ENCODE measurements around the gene EMP3.
"Not testable (repeated sequence)": the region's sequence is repeated elsewhere in the genome, so short reads cannot be mapped to it uniquely, and the experiment has no call there.

Gene EMP3

DNA sequence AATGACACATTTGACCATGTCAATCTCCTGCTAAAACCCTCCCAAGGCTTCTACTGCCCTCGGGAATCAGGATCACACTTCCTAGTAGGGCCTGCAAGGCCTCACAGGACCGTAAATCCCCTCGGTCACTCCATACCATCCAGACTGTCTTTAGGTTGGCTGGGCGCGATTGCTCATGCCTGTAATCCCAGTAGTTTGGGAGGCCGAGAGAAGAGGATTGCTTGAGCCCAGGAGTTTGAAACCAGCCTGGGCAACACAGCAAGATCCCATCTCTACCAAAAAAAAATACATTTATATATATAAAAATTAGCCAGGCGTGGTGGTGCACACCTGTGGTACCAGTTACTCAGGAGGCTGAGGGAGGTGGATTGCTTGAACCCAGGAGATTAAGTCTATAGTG, 23.4 kb downstream of the EMP3 start:
- no peak for DNase-seq

GRCh38 chr19:48350856-48351255, 25.5 kb downstream of the EMP3 start:
- no peak for DNase-seq

DNA sequence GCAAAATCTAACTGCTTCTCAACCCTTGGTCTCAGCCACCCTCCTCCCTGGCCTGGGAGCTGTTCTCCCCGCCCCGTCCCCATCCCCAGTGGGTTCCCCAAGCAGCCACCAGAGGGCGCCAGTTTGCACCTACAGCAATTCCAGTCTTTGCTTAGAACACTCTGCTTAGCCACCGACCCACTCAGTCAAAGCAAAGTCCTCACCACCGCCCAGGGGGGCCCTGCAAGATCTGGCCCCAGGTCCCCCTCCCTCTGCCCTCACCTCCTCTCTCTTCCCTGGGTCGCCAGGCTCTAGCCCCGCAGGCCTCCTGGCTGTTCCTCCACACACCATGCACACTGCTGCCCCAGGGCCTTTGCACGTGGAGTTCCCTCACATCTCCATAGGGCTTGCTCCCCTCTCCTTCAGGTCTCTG, 26.0 kb downstream of the EMP3 start:
- DNase-seq, result peak; percentile 86

DNA sequence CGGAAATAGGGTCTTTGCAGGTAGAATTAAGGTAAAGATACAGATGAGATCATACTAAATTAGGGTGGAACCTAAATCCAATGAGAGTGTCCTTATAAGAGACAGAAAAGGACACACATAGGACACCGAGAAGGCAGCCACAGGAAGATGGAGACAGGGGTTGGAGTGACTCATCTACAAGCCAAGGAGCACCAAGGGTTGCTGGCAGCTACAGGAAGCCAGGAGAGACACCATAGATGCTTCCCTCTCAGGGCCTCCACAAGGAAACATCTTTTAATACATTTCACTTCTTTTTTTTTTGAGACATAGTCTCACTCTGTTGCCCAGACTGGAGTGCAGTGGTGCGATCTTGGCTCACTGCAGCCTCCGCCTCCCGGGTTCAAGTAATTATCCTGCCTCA, 28.3 kb downstream of the EMP3 start:
- no peak for DNase-seq

DNA sequence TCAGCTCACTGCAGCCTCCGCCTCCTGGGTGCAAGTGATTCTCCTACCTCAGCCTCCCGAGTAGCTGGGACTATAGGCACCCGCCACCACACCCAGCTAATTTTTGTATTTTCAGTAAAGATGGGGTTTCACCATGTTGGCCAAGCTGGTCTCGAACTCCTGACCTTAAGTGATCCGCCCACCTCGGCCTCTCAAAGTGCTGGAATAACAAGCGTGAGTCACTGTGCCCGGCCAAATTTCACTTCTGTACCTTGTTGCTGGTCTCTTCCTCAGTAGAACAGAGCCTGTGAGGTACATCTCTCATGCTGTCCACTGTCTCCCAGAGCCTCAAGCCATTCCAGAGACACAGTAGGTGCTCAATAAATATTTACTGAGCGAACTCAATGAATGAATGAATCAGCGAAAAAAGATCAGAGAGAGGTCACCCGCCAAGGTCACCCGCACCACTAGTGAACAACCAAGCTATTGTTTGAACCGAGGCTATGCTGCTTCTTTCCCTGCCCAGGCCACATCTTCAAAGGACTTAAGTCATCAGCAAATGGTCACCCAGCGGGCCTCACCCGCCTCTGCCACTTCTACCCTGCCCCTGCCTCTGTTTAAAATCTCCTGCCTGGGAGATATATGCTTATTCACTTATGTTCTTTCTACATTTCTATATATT, 29.1 kb downstream of the EMP3 start:
- no peak for DNase-seq

- DNase-seq, result no peak
These were observed 30.1 kb downstream of the EMP3 start for GRCh38 chr19:48355365-48355954.

DNA sequence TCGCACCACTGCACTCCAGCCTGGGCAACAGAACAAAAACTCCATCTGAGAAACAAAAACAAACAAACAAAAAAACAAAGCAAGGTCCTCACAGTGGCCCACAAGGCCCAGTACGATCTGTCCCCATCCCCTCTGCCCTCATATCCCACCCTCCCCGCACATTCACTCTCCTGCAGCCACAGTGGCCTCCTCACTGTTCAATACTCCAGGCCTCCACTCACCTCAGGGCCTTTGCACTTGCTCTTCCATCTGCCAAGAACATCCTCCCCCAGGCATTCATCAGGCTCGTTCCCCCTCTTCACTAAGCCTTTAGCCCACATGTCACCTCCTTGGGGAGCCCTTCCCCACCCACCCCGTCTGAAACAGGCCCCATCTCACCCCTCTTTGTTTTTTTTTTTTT, 33.8 kb downstream of the EMP3 start:
- DNase-seq, result no peak

- no peak for DNase-seq
These were observed 36.6 kb downstream of the EMP3 start for GRCh38 chr19:48361912-48362311.

- DNase-seq, result peak; percentile 88
These were observed 37.6 kb downstream of the EMP3 start for GRCh38 chr19:48362716-48363499.

DNA sequence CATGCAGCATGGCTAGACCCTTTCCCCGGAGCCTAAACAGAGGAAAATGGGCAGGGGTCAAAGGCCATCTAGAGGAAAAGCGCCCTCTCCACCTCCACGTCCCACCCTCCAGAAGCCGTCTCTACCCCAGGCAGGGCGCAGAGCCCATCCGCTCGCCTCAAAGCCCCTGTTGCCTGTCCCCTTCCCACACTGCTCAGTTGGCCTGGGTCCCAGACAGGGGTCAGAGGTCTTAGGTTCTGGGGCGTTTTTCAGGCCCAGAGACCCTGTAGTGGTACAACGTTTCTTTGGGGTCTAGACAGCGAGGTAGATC, 38.1 kb downstream of the EMP3 start:
- no peak for DNase-seq

GRCh38 chr19:48363810-48364597, 38.7 kb downstream of the EMP3 start, which contains the start of the genes SYNGR4 and TMEM143:
TSS of gene SYNGR4 (plus strand) at chr19:48364367. CDS start at chr19:48365843, 1,476 bp downstream.
TSS of gene TMEM143 (minus strand) at chr19:48363940. CDS start at chr19:48363920, 20 bp downstream.
- DNase-seq, result peak; percentile 97

GRCh38 chr19:48364598-48365348, 39.4 kb downstream of the EMP3 start:
- DNase-seq, result no peak

- no peak for DNase-seq
These were observed 40.2 kb downstream of the EMP3 start for GRCh38 chr19:48365602-48366001.

DNA sequence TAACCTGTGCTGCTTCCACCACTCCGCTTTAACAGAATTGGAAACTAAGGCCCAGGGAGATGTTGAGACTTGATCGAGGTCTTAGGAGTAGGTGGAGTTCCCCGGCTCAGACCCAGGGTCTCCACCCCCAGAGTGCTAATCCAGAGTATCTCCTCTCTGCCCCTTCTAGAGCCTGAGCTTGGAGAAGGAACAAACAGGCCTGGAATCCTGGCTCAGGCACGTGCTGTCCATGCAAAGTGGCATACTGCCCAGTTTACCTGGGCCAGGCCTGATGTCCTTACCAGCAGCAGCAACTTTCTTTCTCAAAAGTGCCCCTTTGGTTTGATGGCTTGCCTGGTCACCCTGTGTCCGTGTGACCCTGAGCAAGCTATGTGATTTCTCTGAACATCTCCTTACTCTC, 42.5 kb downstream of the EMP3 start:
- DNase-seq, result no peak

GRCh38 chr19:48368936-48369335, 43.6 kb downstream of the EMP3 start:
- DNase-seq, result no peak

- DNase-seq, result no peak
These were observed 45.6 kb downstream of the EMP3 start for GRCh38 chr19:48370955-48371354.

DNA sequence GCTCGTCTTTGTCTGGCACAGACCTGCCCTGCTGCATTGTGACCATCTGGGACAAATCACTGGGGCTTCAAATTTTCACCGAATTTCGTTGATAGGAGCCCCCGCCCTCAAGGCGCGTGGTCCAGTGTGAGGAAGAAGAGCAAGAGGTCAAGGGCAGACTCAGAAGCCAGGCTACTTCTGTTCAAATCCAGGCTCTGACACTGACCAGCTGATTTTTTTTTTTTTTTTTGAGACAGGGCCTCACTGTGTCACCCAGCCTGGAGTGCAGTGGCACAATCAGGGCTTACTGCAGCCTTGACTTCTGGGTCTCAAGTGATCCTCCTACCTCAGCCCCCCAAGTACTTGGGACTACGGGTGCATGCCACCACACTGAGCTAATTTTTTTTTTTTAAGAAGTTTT, 46.0 kb downstream of the EMP3 start:
- DNase-seq, result no peak

DNA sequence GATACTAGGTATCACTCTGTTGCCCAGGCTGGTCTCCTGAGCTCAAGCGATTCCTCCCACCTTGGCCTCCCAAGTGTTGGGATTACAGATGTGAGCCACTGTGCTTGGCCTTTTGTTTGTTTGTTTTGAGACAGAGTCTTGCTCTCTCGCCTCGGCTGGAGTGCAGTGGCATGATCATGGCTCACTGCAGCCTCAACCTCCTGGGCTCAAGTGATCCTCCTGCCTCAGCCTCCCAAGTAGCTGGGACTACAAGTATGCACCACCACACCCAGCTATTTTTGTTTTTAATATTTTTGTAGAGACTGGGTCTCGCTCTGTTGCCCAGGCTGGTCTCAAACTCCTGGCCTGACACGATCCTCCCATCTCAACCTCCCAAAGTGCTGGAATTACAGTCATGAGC, 46.4 kb downstream of the EMP3 start:
- DNase-seq, result not testable (repeated sequence)

DNA sequence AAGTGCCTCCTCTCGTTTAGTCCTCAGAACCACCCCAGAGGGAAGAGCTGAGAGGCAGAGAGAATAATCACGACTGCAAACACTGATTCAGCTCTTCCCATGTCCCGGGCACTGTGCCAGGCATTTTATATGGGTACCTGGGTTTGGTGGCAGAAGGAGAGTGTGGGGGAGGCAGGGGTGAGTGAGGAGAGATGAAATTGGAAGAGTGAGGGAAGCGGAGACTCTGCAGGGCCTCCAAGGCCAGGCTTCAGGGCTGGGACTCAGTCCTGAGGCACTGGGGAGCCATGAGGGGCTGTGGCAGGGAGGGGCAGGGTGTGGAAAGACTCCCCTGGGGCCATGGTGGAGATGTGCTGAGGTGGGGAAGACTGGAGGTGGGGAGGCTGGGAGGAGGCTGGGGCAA, 47.6 kb downstream of the EMP3 start:
- no peak for DNase-seq

DNA sequence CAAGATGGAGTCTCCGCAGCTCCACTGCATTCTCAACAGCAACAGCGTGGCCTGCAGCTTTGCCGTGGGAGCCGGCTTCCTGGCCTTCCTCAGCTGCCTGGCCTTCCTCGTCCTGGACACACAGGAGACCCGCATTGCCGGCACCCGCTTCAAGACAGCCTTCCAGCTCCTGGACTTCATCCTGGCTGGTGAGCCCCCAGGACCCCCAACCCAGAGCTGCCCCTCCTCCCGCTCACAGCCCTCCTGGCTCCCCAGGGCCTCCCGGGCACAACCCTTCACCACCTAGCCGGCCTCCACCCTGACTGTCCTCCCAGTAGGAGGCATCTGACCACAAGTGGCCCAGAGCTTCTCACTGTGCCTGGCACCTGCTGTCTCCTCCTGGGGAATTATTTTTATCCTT, 48.2 kb downstream of the EMP3 start:
- no peak for DNase-seq

- DNase-seq, result no peak
These were observed 52.8 kb downstream of the EMP3 start for GRCh38 chr19:48378194-48378570.

DNA sequence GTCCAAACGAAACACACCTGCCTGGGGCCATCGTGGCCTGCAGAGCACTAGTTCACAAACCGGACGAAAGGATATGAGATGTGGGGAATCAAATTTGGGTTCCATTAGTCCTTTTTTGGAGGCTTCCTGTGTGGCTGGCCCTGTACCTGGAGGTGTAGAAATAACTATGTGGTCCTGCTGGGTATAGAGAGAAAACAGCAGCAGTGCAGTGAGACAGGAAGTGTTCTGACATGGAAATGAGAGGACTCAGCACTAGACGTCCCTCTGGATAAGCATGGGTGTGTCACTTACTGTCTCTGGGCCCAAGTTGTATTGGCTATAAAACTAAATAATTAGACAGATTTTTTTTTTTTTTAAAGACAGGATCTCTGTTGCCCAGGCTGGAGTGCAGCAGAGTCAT, 53.7 kb downstream of the EMP3 start:
- DNase-seq, result no peak
